Hypothalamus (tissue), 51 donors: Measurements from ENCODE around the gene SLC23A3.
"Not testable (repeated sequence)": the region's sequence is repeated elsewhere in the genome, so short reads cannot be mapped to it uniquely, and the experiment has no call there.

ENCODE experiments used
- DNase-seq, 51 donors: peaks; one replicate each; lab custom pipeline; 2025; lab: John Stamatoyannopoulos, UW

Gene SLC23A3

GRCh38 chr2:219206328-219207133 lies 36.7 kb upstream of the SLC23A3 start, which contains the start of gene ZFAND2B:
TSS of gene ZFAND2B (plus strand) at chr2:219206782. CDS start at chr2:219206988, 206 bp downstream.
- DNase-seq: peak; percentile 60 to 97 (median 91)

- peak in 1 of 51 donors; percentile 34 for DNase-seq
These were observed 36.1 kb upstream of the SLC23A3 start for GRCh38 chr2:219205981-219206327.

GRCh38 chr2:219205165-219205538 lies 35.3 kb upstream of the SLC23A3 start:
- no peak for DNase-seq

- no peak for DNase-seq
These were observed 34.8 kb upstream of the SLC23A3 start for GRCh38 chr2:219204425-219205164.

- not testable (repeated sequence) for DNase-seq
These were observed 31.5 kb upstream of the SLC23A3 start for GRCh38 chr2:219201331-219201730.

GRCh38 chr2:219200502-219201326 lies 30.9 kb upstream of the SLC23A3 start:
- DNase-seq: peak in 3 of 51 donors; percentile 7 to 20 (median 13)

GRCh38 chr2:219199470-219200211 lies 29.8 kb upstream of the SLC23A3 start:
- DNase-seq: no peak

GRCh38 chr2:219198974-219199373 lies 29.1 kb upstream of the SLC23A3 start:
- no peak for DNase-seq

- DNase-seq: no peak
These were observed 27.6 kb upstream of the SLC23A3 start for GRCh38 chr2:219197388-219197787.

- no peak for DNase-seq
These were observed 17.1 kb upstream of the SLC23A3 start for GRCh38 chr2:219186754-219187456.

- no peak for DNase-seq
These were observed 14.3 kb upstream of the SLC23A3 start for GRCh38 chr2:219184121-219184520.

GRCh38 chr2:219183151-219183772 lies 13.4 kb upstream of the SLC23A3 start:
- DNase-seq: no peak

- DNase-seq: no peak
These were observed 12.7 kb upstream of the SLC23A3 start for GRCh38 chr2:219182331-219183150.

- no peak for DNase-seq
These were observed 11.7 kb upstream of the SLC23A3 start for GRCh38 chr2:219181531-219181930.

- no peak for DNase-seq
These were observed 11.1 kb upstream of the SLC23A3 start for GRCh38 chr2:219180961-219181360.

GRCh38 chr2:219179601-219180465 lies 10.0 kb upstream of the SLC23A3 start:
- no peak for DNase-seq
